Measurements from ENCODE around the gene PDZRN3.

- TF ChIP-seq CTCF (IDR thresholded peaks at IDR 0.05) = no peak
- TF ChIP-seq POLR2A (IDR thresholded peaks at IDR 0.05) = no peak
These were observed 10.5 kb upstream of the PDZRN3 start for GRCh38 chr3:73635254-73635653.

Measured in Peyer's patch (tissue), 4 donors.